Tibial nerve (tissue), 4 donors: ENCODE results near the gene RGS17.

ENCODE experiments used
- EP300 ChIP-seq, 2 donors: sonication (generic); formaldehyde crosslinking; IDR thresholded peaks; one replicate each; pipeline ENCODE4 v1.6.1; 2017; ENCODE audit warnings: antibody characterized with exemption in 2 of 2, mild to moderate bottlenecking in 1 of 2
- POLR2A ChIP-seq, 2 donors: fragments of 450-650 bp; IDR thresholded peaks; one replicate each; pipeline ENCODE4 v1.6.1; 2017; ENCODE audit warnings: antibody characterized with exemption in 2 of 2, mild to moderate bottlenecking in 2 of 2, moderate library complexity in 2 of 2
- TF ChIP-seq, protein P1 (sequence below), 5 experiments: fragments of 200-600 bp in 3 of 5; fragments of 450-650 bp in 2 of 5; sonication (generic) in 3 of 5; IDR thresholded peaks; one replicate each; pipeline ENCODE4 v1.5.1; 2016 to 2019; ENCODE audit warnings: antibody characterized with exemption in 5 of 5, mild to moderate bottlenecking in 3 of 5, moderate library complexity in 2 of 5

DNA sequence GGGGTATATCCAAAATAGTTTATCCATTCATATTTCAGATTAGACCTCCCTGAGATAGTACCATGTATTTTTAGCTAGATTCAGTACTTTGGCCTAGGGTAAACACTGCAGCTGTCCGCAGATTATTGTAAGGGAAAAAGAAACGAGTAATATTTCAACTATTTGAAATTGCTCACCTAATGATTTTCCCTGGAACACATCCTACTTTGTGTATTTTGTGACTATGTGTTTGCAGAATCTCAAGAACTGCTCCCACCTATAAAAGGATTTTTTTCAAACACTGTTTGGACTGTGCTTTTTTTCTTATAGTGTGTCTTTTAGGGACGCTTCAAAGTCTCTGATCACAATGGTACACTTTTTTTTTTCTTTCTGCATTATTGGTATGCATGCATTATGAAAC lies 42.3 kb downstream of the RGS17 start:
- TF ChIP-seq, protein P1, sequence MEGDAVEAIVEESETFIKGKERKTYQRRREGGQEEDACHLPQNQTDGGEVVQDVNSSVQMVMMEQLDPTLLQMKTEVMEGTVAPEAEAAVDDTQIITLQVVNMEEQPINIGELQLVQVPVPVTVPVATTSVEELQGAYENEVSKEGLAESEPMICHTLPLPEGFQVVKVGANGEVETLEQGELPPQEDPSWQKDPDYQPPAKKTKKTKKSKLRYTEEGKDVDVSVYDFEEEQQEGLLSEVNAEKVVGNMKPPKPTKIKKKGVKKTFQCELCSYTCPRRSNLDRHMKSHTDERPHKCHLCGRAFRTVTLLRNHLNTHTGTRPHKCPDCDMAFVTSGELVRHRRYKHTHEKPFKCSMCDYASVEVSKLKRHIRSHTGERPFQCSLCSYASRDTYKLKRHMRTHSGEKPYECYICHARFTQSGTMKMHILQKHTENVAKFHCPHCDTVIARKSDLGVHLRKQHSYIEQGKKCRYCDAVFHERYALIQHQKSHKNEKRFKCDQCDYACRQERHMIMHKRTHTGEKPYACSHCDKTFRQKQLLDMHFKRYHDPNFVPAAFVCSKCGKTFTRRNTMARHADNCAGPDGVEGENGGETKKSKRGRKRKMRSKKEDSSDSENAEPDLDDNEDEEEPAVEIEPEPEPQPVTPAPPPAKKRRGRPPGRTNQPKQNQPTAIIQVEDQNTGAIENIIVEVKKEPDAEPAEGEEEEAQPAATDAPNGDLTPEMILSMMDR (IDR thresholded peaks at IDR 0.05): no peak
- TF ChIP-seq EP300 (IDR thresholded peaks at IDR 0.05): no peak
- TF ChIP-seq POLR2A (IDR thresholded peaks at IDR 0.05): no peak
